Measurements from ENCODE around the gene CCDC97. TPM values are rescaled to one million over a fixed set of nuclear protein-coding genes. Genes with fewer than 3 reads are reported as not detected.

CCDC97 gene
- total RNA-seq, 1 experiment from 2014 or later: 26.4 TPM

DNA sequence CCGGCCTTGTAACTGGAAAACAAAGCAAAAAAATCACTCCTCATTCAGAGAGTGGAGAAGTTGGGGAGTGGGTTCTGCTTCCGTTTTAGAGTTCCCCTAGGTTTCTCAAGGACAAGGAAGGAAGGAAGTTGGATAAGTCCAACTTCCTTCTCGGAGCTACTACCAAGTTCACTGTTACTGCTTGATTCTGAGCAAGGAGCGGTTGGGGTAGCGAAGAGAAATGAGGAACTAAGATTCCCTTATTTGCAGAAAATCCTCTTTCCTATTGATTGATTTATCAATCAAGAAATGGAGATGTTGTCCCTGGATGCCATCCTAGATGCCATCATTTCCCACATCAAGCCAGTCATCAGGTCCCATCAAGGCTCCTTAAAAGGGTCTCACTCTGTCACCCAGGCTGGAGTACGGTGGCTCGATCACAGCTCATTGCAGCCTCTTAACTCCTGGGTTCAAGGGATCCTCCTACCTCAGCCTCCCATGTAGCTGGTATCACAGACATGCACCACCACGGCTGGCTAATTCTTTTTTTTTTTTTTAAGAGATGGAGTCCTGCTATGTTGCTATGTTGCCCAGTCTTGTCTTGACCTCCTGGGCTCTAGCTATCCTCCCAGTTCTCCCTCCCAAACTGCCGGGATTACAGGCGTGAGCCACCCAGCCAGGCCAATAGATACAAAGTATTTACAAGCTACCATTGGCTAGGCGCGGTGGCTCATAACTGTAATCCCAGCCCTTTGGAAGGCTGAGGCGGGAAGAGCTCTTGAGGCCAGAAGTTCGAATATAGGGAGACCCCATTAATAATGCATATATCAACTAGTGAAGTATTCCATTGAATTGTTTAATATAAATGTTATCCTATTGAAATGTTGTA is 54.8 kb downstream of the CCDC97 start:
- Histone ChIP-seq H3K4me2 (peak overlapping the region; percentile 87), H3K4me3 (peak overlapping the region; percentile 78), H3F3A (ENCODE audit: insufficient read depth, low read depth) (peaks cover 5% of the 10 kb centered on the region; the same call in 1 of the 2 replicates), H3K27me3 (ENCODE audit: insufficient read depth, low read depth) (no peaks in the 10 kb centered on the region), H3K4me1 (replicated peaks; ENCODE audit: insufficient read depth) (peaks cover 21% of the 10 kb centered on the region), H3K36me3 (ENCODE audit: low read depth) (no peaks in the 10 kb centered on the region), H3K27ac (peak overlapping the region; percentile 88), H4K20me1 (ENCODE audit: insufficient read depth) (no peaks in the 10 kb centered on the region), H3K9me2 (ENCODE audit: insufficient read depth) (no peaks in the 10 kb centered on the region), H2AFZ (peak overlapping the region; percentile 92), H3K79me2 (ENCODE audit: low read depth) (peaks cover 23% of the 10 kb centered on the region), H3K9me3 (ENCODE audit: insufficient read depth, low read depth) (no peaks in the 10 kb centered on the region)
- no peak for DNase-seq
- intact Hi-C loops (cut with micrococcal nuclease; ENCODE audit: unreplicated experiment): no loop called here
- TF ChIP-seq CTCF (conservative IDR thresholded peaks at IDR 0.05): no peak
- TF ChIP-seq EZH2 (IDR thresholded peaks at IDR 0.05; ENCODE audit: low read depth): no peak
- POLR2A ChIA-PET (ENCODE audit: unreplicated experiment): interaction anchor here (0.6 to 1.3 kb wide), 4 partner anchors 35 to 750 kb away, joined by 3 to 25 read pairs (median 10); partner anchors contain the start of genes ACTMAP and HNRNPUL1
- CTCF ChIA-PET: interaction anchor here (0.5 to 0.7 kb wide), 4 partner anchors 13 to 160 kb away, joined by 3 to 6 read pairs (median 5); no protein-coding TSS in a partner anchor
- no TSS peak for BruUV-seq (replicated peaks)

DNA sequence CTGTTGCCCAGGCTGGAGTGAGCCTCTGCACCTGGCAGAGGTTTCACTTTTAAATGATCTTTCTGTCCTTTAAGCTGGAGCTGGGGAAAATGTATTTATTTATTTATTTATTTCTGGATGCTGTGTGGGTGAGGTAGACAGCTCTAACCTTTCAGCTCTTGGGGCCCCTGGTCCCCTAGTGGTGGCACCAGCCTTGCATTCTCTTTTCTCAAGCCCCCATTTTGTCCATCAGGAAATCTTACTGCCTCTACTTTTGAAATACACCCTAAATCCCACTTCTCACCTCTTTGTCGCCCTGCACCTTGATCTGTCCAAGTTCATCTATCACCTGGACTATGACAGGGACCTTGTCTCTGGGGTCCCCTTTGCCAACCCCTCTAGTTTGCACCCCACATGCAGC is 56.1 kb downstream of the CCDC97 start:
- intact Hi-C loops (cut with micrococcal nuclease; ENCODE audit: unreplicated experiment): no loop called here
- Histone ChIP-seq H3K4me2 (no peak overlapping the region), H2AFZ (no peak overlapping the region), H3K4me3 (no peak overlapping the region), H3K9me3 (ENCODE audit: insufficient read depth, low read depth) (no peaks in the 10 kb centered on the region), H3K9me2 (ENCODE audit: insufficient read depth) (no peaks in the 10 kb centered on the region), H3F3A (ENCODE audit: insufficient read depth, low read depth) (peaks cover 5% of the 10 kb centered on the region; the same call in 1 of the 2 replicates), H3K27me3 (ENCODE audit: insufficient read depth, low read depth) (no peaks in the 10 kb centered on the region), H4K20me1 (ENCODE audit: insufficient read depth) (no peaks in the 10 kb centered on the region), H3K27ac (no peak overlapping the region), H3K79me2 (ENCODE audit: low read depth) (peaks cover 23% of the 10 kb centered on the region), H3K4me1 (replicated peaks; ENCODE audit: insufficient read depth) (peaks cover 21% of the 10 kb centered on the region), H3K36me3 (ENCODE audit: low read depth) (no peaks in the 10 kb centered on the region)
- POLR2A ChIA-PET (ENCODE audit: unreplicated experiment): interaction anchor here (0.7 kb wide), 2 partner anchors 61 to 183 kb away, joined by 3 to 17 read pairs; no protein-coding TSS in a partner anchor
- no peak for DNase-seq
- BruUV-seq (replicated peaks): no TSS peak
- CTCF ChIA-PET: interaction anchor here (0.6 to 0.7 kb wide), 3 partner anchors 15 to 1522 kb away, joined by 3 to 7 read pairs (median 4); no protein-coding TSS in a partner anchor
- TF ChIP-seq CTCF (conservative IDR thresholded peaks at IDR 0.05): 0 out of 2 replicates have a peak, but pooled peaks have one; percentile 30
- no peak for TF ChIP-seq EZH2 (IDR thresholded peaks at IDR 0.05; ENCODE audit: low read depth)

DNA sequence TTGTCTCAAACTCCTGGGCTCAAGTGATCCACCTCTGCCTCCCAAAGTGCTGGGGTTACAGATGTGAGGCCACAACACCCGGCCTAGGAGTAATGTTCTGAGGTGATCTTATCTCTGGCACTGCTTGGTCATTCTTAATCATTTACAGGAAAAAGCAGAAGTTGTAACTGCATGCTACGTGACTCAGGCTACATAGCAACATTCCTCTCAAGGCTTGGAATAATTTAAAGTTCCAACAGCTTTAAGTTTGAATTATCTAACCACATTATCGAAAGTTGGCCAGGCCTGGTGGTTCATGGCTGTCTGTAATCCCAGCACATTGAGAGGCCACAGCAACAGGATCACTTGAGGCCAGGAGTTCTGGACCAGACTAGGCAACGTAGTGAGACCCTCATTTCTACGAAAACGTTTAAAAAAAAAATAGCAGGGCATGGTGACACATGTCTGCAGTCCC is 57.9 kb downstream of the CCDC97 start:
- H3F3A ChIP-seq (ENCODE audit: insufficient read depth, low read depth): peaks cover 2% of the 10 kb centered on the region; the same call in 1 of the 2 replicates
- peak overlapping the region; percentile 28; the same call in 1 of the 2 replicates for H3K27ac ChIP-seq
- POLR2A ChIA-PET (ENCODE audit: unreplicated experiment): interaction anchor here (0.6 kb wide), 1 partner anchor 9 kb away, joined by 3 read pairs; no protein-coding TSS in a partner anchor
- TF ChIP-seq CTCF (conservative IDR thresholded peaks at IDR 0.05): no peak
- TF ChIP-seq EZH2 (IDR thresholded peaks at IDR 0.05; ENCODE audit: low read depth): no peak
- BruUV-seq (replicated peaks): no TSS peak
- no peaks in the 10 kb centered on the region for H4K20me1 ChIP-seq (ENCODE audit: insufficient read depth)
- no peaks in the 10 kb centered on the region for H3K9me3 ChIP-seq (ENCODE audit: insufficient read depth, low read depth)
- no peak overlapping the region for H3K4me3 ChIP-seq
- peaks cover 23% of the 10 kb centered on the region for H3K79me2 ChIP-seq (ENCODE audit: low read depth)
- peak; percentile 35 to 56 for DNase-seq
- intact Hi-C loops (cut with micrococcal nuclease; ENCODE audit: unreplicated experiment): no loop called here
- peaks cover 21% of the 10 kb centered on the region for H3K4me1 ChIP-seq (replicated peaks; ENCODE audit: insufficient read depth)
- H2AFZ ChIP-seq: no peak overlapping the region
- H3K27me3 ChIP-seq (ENCODE audit: insufficient read depth, low read depth): no peaks in the 10 kb centered on the region
- no peaks in the 10 kb centered on the region for H3K36me3 ChIP-seq (ENCODE audit: low read depth)
- CTCF ChIA-PET: no interaction called here
- H3K9me2 ChIP-seq (ENCODE audit: insufficient read depth): no peaks in the 10 kb centered on the region
- H3K4me2 ChIP-seq: no peak overlapping the region
